Panc1 (cell line): ENCODE data around the gene ITFG1. TPM values are rescaled to one million over a fixed set of nuclear protein-coding genes. Genes with fewer than 3 reads are reported as not detected.

Experiments
- ATAC-seq: fragments of 200-7000 bp; cut with Tn5 transposase; 2 replicates; pipeline ENCODE4 v1.9.1; 2020; ENCODE audit warnings: mild to moderate bottlenecking, moderate library complexity
- Bru-seq: library from RNA; stranded (reverse); fragments of 400-500 nt; gene quantifications from one replicate; lab custom pipeline; 2021; lab: Mats Ljungman, UMichigan
- BruChase-seq, 2 experiments: library from RNA; stranded (reverse); fragments of 400-500 nt; gene quantifications; one replicate each; lab custom pipeline; 2021; lab: Mats Ljungman, UMichigan
- BruUV-seq: library from RNA; stranded (reverse); fragments of 400-500 nt; replicated peaks from 2 replicates; lab custom pipeline; 2021; lab: Mats Ljungman, UMichigan
- CTCF ChIA-PET: fragments of 300-600 bp; sonication (Branson Sonifier 250); formaldehyde crosslinking; loops from one replicate; lab custom pipeline; 2022; ENCODE audit warnings: antibody characterized with exemption; lab: Charles Lee
- POLR2A ChIA-PET: fragments of 300-600 bp; sonication (Branson Sonifier 250); formaldehyde crosslinking; loops from one replicate; lab custom pipeline; 2022; ENCODE audit warnings: antibody characterized with exemption; lab: Charles Lee
- DNase-seq: peaks from one replicate; pipeline ENCODE4 v3.0.0-alpha.2; 2010; ENCODE audit warnings: low read depth, low spot score
- H3K27ac ChIP-seq: 2 replicates; pipeline ENCODE4 v1.5.1; 2011; ENCODE audit warnings: mild to moderate bottlenecking, low read length, inconsistent platforms
- H3K27me3 ChIP-seq: fragments of 200-500 bp; sonication (Bioruptor generic); 2 replicates; pipeline ENCODE4 v1.6.0; 2014; ENCODE audit warnings: low read length, inconsistent platforms; ENCODE audit not compliant: control insufficient read depth, insufficient read depth
- H3K36me3 ChIP-seq: fragments of 200-500 bp; sonication (Bioruptor generic); 2 replicates; pipeline ENCODE4 v1.5.1; 2014; ENCODE audit warnings: inconsistent platforms, mild to moderate bottlenecking, low read length, moderate library complexity; ENCODE audit not compliant: control insufficient read depth, insufficient read depth
- H3K4me1 ChIP-seq: 2 replicates; pipeline ENCODE4 v1.5.1; 2011; ENCODE audit warnings: inconsistent platforms, mild to moderate bottlenecking, low read length, moderate library complexity; ENCODE audit not compliant: control insufficient read depth, insufficient read depth
- H3K4me3 ChIP-seq, 2 experiments: 2 replicates each; pipeline ENCODE4 v1.5.1; 2011 to 2012; ENCODE audit warnings: low read depth in 2 of 2, low read length in 2 of 2, mild to moderate bottlenecking in 2 of 2, inconsistent platforms in 1 of 2, moderate library complexity in 1 of 2
- H3K9me3 ChIP-seq: fragments of 200-500 bp; sonication (Bioruptor generic); 2 replicates; pipeline ENCODE4 v1.5.1; 2014; ENCODE audit warnings: low read depth, mild to moderate bottlenecking, inconsistent platforms, low read length, moderate library complexity; ENCODE audit not compliant: control insufficient read depth, insufficient read depth
- POLR2AphosphoS5 ChIP-seq: IDR thresholded peaks from 2 replicates; pipeline ENCODE4 v1.6.1; 2012; ENCODE audit warnings: mild to moderate bottlenecking, low read depth, low read length, moderate library complexity
- SIN3A ChIP-seq: IDR thresholded peaks from 2 replicates; pipeline ENCODE4 v1.6.1; 2012; ENCODE audit warnings: low read depth, mild to moderate bottlenecking, low read length, moderate library complexity, borderline replicate concordance; ENCODE audit not compliant: insufficient read depth
- TCF7L2 ChIP-seq: IDR thresholded peaks from 2 replicates; pipeline ENCODE4 v1.6.1; 2011; ENCODE audit warnings: mild to moderate bottlenecking, low read depth, low read length, inconsistent platforms
- in situ Hi-C: cut with HindIII; loops from 2 replicates; pipeline ENCODE4 v1.10.0; 2016; ENCODE audit warnings: low sequenced_read_pairs, low pct_unique_long_range_greater_than_20kb
- intact Hi-C: fragments of 100-400 bp; cut with micrococcal nuclease; formaldehyde crosslinking; loops from one replicate; pipeline ENCODE4 v1.10.0; 2022; ENCODE audit not compliant: unreplicated experiment
- long read RNA-seq: library from polyadenylated mRNA; unstranded; transcript quantifications from one replicate; pipeline ENCODE4 v2.0.0, GENCODE V29; 2021; ENCODE audit not compliant: unreplicated experiment
- polyA plus RNA-seq: library from polyadenylated mRNA; unstranded; fragments of >200 nt; gene quantifications from one replicate; pipeline ENCODE4 v1.2.1, GENCODE V29; 2012; ENCODE audit warnings: missing spikeins; ENCODE audit not compliant: insufficient read length
- total RNA-seq: library from RNA; stranded (reverse); gene quantifications from one replicate; pipeline ENCODE4 v1.2.1, GENCODE V29; 2021; ENCODE audit not compliant: unreplicated experiment
- TF ChIP-seq, protein P1 (sequence below), 2 experiments: IDR thresholded peaks; 2 replicates each; pipeline ENCODE4 v1.6.1; 2011 to 2012; ENCODE audit warnings: low read depth in 2 of 2, control low read depth in 1 of 2, low read length in 1 of 2, mild to moderate bottlenecking in 1 of 2, moderate library complexity in 1 of 2; ENCODE audit not compliant: insufficient read depth in 1 of 2
- TF ChIP-seq, protein P2 (sequence below): fragments of 450-650 bp; IDR thresholded peaks from 2 replicates; pipeline ENCODE4 v1.5.1; 2017; ENCODE audit warnings: mild to moderate bottlenecking

Gene ITFG1
- total RNA-seq (26.5 TPM), Bru-seq, nascent RNA (percentile 67 among the genes with signal in this experiment), BruChase-seq, experiment 1, labeled RNA remaining after a 2-hour chase (percentile 57 among the genes with signal in this experiment), BruChase-seq, experiment 2, labeled RNA remaining after a 6-hour chase (percentile 56 among the genes with signal in this experiment)
- polyA plus RNA-seq, result 17.7 TPM
- long read RNA-seq, transcript ITFG1-201 (18 exons, 3,400 nt), result major isoform, 107 of 139 reads
- long read RNA-seq, partial matches to known transcripts, result 9 of 139 reads
- long read RNA-seq, other reads (novel, unspliced or antisense), result 23 of 139 reads

DNA sequence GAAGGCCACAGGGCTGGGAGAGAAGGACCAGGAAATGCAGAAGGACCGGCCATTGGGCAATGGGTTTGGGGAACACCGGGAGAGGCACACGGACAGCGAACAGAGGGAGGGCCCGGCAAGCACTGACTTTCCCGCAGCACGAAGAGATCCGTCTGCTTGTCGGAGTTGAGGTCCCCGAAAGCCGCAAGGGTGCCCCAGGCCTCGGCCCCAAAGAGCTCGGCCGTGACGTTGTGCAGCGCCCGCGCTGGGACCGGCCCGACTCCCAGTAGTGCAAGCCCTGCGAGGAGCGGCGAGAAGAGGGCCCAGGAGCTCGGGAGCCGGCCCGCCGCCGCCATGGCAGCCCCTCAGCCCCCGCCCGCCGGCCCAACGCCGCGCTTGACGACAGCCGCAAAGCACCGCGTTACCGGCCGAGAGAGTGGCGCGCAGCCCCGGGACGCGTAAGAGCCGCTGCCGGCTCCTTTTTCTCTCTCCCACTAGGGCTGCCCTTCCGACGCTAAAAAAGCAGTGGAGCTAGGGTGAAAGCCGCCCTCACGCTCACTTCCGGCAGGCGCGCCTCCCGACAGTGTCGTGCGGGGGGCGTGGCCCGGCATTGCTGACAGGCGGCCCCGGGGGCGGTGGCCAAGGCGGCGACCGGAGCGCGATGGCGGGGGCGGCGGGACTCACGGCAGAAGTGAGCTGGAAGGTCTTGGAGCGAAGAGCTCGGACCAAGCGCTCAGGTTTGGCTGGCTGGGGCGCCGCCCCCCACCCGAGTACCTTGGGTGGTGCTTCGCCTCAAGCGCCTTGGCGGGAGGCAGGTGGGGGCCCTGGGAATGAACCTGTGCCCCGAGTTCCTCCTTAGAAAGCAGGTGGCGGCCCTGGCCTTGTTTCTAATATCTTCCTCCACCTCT, at the start of gene ITFG1, which contains the start of gene PHKB:
TSS of gene ITFG1 (minus strand) at position 353 of the 887 bp plus-strand sequence. CDS start at position 335, 18 bp downstream.
TSS of gene PHKB (plus strand) at position 621 of the 887 bp plus-strand sequence. CDS start at position 641, 20 bp downstream.
- TF ChIP-seq, protein P1, sequence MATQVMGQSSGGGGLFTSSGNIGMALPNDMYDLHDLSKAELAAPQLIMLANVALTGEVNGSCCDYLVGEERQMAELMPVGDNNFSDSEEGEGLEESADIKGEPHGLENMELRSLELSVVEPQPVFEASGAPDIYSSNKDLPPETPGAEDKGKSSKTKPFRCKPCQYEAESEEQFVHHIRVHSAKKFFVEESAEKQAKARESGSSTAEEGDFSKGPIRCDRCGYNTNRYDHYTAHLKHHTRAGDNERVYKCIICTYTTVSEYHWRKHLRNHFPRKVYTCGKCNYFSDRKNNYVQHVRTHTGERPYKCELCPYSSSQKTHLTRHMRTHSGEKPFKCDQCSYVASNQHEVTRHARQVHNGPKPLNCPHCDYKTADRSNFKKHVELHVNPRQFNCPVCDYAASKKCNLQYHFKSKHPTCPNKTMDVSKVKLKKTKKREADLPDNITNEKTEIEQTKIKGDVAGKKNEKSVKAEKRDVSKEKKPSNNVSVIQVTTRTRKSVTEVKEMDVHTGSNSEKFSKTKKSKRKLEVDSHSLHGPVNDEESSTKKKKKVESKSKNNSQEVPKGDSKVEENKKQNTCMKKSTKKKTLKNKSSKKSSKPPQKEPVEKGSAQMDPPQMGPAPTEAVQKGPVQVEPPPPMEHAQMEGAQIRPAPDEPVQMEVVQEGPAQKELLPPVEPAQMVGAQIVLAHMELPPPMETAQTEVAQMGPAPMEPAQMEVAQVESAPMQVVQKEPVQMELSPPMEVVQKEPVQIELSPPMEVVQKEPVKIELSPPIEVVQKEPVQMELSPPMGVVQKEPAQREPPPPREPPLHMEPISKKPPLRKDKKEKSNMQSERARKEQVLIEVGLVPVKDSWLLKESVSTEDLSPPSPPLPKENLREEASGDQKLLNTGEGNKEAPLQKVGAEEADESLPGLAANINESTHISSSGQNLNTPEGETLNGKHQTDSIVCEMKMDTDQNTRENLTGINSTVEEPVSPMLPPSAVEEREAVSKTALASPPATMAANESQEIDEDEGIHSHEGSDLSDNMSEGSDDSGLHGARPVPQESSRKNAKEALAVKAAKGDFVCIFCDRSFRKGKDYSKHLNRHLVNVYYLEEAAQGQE (IDR thresholded peaks at IDR 0.05; ENCODE audit: insufficient read depth in 1 of 2, low read depth in 2 of 2, low read length in 1 of 2), result no peak
- peak; percentile 22; the same call in 1 of the 2 replicates for TF ChIP-seq SIN3A
- 0 out of 2 replicates have a peak, but pooled peaks have one; percentile 36 for TF ChIP-seq TCF7L2
- BruUV-seq, result no TSS peak
- ChIA-PET POLR2A (no interaction called here), CTCF (interaction anchor here (0.6 kb wide), 1 partner anchor 13 kb away, joined by 3 read pairs; no protein-coding TSS in a partner anchor)
- in situ Hi-C loops, result no loop called here
- Histone ChIP-seq H3K27me3 (no peaks in the 10 kb centered on the region), H3K27ac (peak within 1 kb of the TSS; percentile 79), H3K4me1 (peaks cover 6% of the 10 kb centered on the region), H3K4me3 (peak within 1 kb of the TSS; percentile 81 to 86), H3K36me3 (peaks cover 2% of the 10 kb centered on the region; the same call in 1 of the 2 replicates), H3K9me3 (no peaks in the 10 kb centered on the region)
- DNase-seq (no peak), ATAC-seq (peak; percentile 93)
- intact Hi-C loops, result loop anchor here (10.0 kb wide), 1 partner anchor 316 kb away; the partner anchor contains the start of gene NETO2

DNA sequence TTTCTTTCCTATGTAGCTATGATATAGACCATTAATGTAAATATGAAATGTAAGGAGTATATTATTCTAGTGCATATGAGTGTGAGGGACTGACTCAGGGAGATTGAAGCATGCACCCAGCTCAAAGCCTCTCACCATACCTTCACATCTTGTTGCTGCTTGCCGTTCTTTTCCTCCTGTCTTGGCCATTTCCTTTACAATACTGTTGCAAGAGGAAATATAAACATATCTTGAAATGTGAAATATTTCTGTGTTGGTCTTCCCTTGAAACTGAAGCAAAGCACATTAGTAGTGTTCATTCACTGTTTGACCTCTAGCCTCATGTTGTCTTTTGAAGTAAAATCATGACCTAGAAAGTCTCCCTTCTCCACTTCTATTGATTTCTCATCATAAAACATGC, 46.8 kb upstream of the ITFG1 start:
- ChIA-PET POLR2A (interaction anchor here (0.6 kb wide), 1 partner anchor 36 kb away, joined by 3 read pairs; no protein-coding TSS in a partner anchor), CTCF (no interaction called here)
- ATAC-seq (no peak), DNase-seq (no peak)
- H3K9me3 ChIP-seq, result no peaks in the 10 kb centered on the region
- intact Hi-C loops (no loop called here), in situ Hi-C loops (no loop called here)
- H3K4me3 ChIP-seq, result no peak overlapping the region
- BruUV-seq, result no TSS peak
- H3K36me3 ChIP-seq, result no peaks in the 10 kb centered on the region; the same call in 1 of the 2 replicates
- no peaks in the 10 kb centered on the region for H3K4me1 ChIP-seq
- no peak for TF ChIP-seq TCF7L2
- TF ChIP-seq POLR2AphosphoS5, result no peak
- H3K27me3 ChIP-seq, result no peaks in the 10 kb centered on the region
- no peak overlapping the region for H3K27ac ChIP-seq

DNA sequence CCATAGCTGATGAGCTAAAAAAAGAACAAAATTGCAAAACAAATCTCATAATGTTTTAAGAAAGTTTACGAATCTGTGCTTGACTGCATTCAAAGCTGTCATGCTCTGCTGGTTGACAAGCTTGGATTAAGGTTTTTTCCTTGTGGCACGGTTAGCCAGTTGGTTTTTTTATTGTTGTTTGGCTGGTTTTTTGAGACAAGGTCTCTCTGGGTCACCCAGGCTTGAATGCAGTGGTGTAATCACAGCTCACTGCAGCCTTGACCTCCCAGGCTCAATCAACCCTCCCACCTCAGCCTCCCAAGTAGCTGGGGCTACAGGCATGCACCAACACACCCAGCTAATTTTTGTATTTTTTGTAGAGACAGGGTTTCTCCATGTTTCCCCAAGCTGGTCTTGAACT, 45.9 kb upstream of the ITFG1 start:
- Histone ChIP-seq H3K9me3 (no peaks in the 10 kb centered on the region), H3K27ac (no peak overlapping the region), H3K4me3 (no peak overlapping the region), H3K27me3 (no peaks in the 10 kb centered on the region), H3K36me3 (no peaks in the 10 kb centered on the region; the same call in 1 of the 2 replicates), H3K4me1 (no peaks in the 10 kb centered on the region)
- intact Hi-C loops, result no loop called here
- DNase-seq (no peak), ATAC-seq (no peak)
- in situ Hi-C loops, result no loop called here
- ChIA-PET POLR2A (no interaction called here), CTCF (no interaction called here)
- BruUV-seq, result no TSS peak
- TF ChIP-seq, protein P2, sequence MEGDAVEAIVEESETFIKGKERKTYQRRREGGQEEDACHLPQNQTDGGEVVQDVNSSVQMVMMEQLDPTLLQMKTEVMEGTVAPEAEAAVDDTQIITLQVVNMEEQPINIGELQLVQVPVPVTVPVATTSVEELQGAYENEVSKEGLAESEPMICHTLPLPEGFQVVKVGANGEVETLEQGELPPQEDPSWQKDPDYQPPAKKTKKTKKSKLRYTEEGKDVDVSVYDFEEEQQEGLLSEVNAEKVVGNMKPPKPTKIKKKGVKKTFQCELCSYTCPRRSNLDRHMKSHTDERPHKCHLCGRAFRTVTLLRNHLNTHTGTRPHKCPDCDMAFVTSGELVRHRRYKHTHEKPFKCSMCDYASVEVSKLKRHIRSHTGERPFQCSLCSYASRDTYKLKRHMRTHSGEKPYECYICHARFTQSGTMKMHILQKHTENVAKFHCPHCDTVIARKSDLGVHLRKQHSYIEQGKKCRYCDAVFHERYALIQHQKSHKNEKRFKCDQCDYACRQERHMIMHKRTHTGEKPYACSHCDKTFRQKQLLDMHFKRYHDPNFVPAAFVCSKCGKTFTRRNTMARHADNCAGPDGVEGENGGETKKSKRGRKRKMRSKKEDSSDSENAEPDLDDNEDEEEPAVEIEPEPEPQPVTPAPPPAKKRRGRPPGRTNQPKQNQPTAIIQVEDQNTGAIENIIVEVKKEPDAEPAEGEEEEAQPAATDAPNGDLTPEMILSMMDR, result no peak
- no peak for TF ChIP-seq POLR2AphosphoS5
- no peak for TF ChIP-seq TCF7L2
- TF ChIP-seq, protein P1 (IDR thresholded peaks at IDR 0.05; ENCODE audit: insufficient read depth in 1 of 2, low read depth in 2 of 2, low read length in 1 of 2), result no peak
- TF ChIP-seq SIN3A, result no peak
